BLaER1 (cell line): Measurements from ENCODE around the gene SND1.

Experiments
- H3K27ac ChIP-seq: shearing (Covaris generic); formaldehyde crosslinking; 2 replicates; pipeline ENCODE4 v1.8.1; 2022
- H3K27me3 ChIP-seq: shearing (Covaris generic); formaldehyde crosslinking; 2 replicates; pipeline ENCODE4 v1.8.1; 2022
- H3K36me3 ChIP-seq: shearing (Covaris generic); formaldehyde crosslinking; 2 replicates; pipeline ENCODE4 v1.8.1; 2022
- H3K4me1 ChIP-seq: shearing (Covaris generic); formaldehyde crosslinking; 2 replicates; pipeline ENCODE4 v1.8.1; 2022
- H3K4me2 ChIP-seq: shearing (Covaris generic); formaldehyde crosslinking; 2 replicates; pipeline ENCODE4 v1.8.1; 2022
- H3K4me3 ChIP-seq: shearing (Covaris generic); formaldehyde crosslinking; 2 replicates; pipeline ENCODE4 v1.8.1; 2022
- H3K9ac ChIP-seq: shearing (Covaris generic); formaldehyde crosslinking; 2 replicates; pipeline ENCODE4 v1.8.1; 2022
- H3K9me3 ChIP-seq: shearing (Covaris generic); formaldehyde crosslinking; 2 replicates; pipeline ENCODE4 v1.8.1; 2022
- H4K20me1 ChIP-seq: shearing (Covaris generic); formaldehyde crosslinking; 2 replicates; pipeline ENCODE4 v1.8.1; 2022
- Cebpa-rat ChIP-seq: shearing (Covaris generic); IDR thresholded peaks from 2 replicates; pipeline ENCODE4 v1.8.1; 2022

The SND1 gene

GRCh38 chr7:128030263-128030653 lies 378.3 kb downstream of the SND1 start:
- peak overlapping the region; percentile 93 for H3K4me3 ChIP-seq
- H3K36me3 ChIP-seq: peaks cover 27% of the 10 kb centered on the region
- peaks cover 12% of the 10 kb centered on the region for H3K27me3 ChIP-seq
- peak overlapping the region; percentile 89 for H3K9ac ChIP-seq
- peaks cover 75% of the 10 kb centered on the region for H3K4me1 ChIP-seq
- no peaks in the 10 kb centered on the region for H3K9me3 ChIP-seq
- H4K20me1 ChIP-seq: peaks cover 78% of the 10 kb centered on the region
- peak overlapping the region; percentile 98 for H3K4me2 ChIP-seq
- H3K27ac ChIP-seq: peak overlapping the region; percentile 88; the same call in 1 of the 2 replicates
- no peak for TF ChIP-seq Cebpa-rat

GRCh38 chr7:128030654-128031611 lies 378.9 kb downstream of the SND1 start, which contains the start of gene LRRC4:
Gene LRRC4, minus strand, starts transcription at chr7:128031437. Its CDS starts 797 bp downstream, at chr7:128030640.
- Histone ChIP-seq H3K9ac (peak within 1 kb of the TSS; percentile 89), H3K4me2 (peak within 1 kb of the TSS; percentile 98), H3K4me3 (peak within 1 kb of the TSS; percentile 93)

GRCh38 chr7:128031901-128032604 lies 380.1 kb downstream of the SND1 start:
- Histone ChIP-seq H4K20me1 (peaks cover 79% of the 10 kb centered on the region), H3K27me3 (peaks cover 12% of the 10 kb centered on the region), H3K36me3 (peaks cover 27% of the 10 kb centered on the region), H3K27ac (peak overlapping the region; percentile 88), H3K9ac (peak overlapping the region; percentile 89), H3K4me1 (peaks cover 67% of the 10 kb centered on the region), H3K9me3 (no peaks in the 10 kb centered on the region), H3K4me2 (peak overlapping the region; percentile 98), H3K4me3 (peak overlapping the region; percentile 93)
- no peak for TF ChIP-seq Cebpa-rat

More at GRCh38 chr7:128030654-128031611, 378.9 kb downstream of the SND1 start, which contains the start of gene LRRC4:
- Histone ChIP-seq H3K36me3 (peaks cover 27% of the 10 kb centered on the region), H3K4me1 (peaks cover 68% of the 10 kb centered on the region), H4K20me1 (peaks cover 78% of the 10 kb centered on the region), H3K9me3 (no peaks in the 10 kb centered on the region), H3K27ac (peak within 1 kb of the TSS; percentile 88), H3K27me3 (peaks cover 12% of the 10 kb centered on the region)
- no peak for TF ChIP-seq Cebpa-rat

GRCh38 chr7:128032605-128033235 lies 380.7 kb downstream of the SND1 start:
- peaks cover 27% of the 10 kb centered on the region for H3K36me3 ChIP-seq
- peak overlapping the region; percentile 86 for H3K27ac ChIP-seq
- H4K20me1 ChIP-seq: peaks cover 82% of the 10 kb centered on the region
- H3K4me2 ChIP-seq: peak overlapping the region; percentile 98
- peak overlapping the region; percentile 93 for H3K4me3 ChIP-seq
- peak overlapping the region; percentile 86 for H3K9ac ChIP-seq
- H3K4me1 ChIP-seq: peaks cover 62% of the 10 kb centered on the region
- no peak for TF ChIP-seq Cebpa-rat
- peaks cover 12% of the 10 kb centered on the region for H3K27me3 ChIP-seq
- no peaks in the 10 kb centered on the region for H3K9me3 ChIP-seq

- peaks cover 78% of the 10 kb centered on the region for H4K20me1 ChIP-seq
- H3K4me1 ChIP-seq: peaks cover 56% of the 10 kb centered on the region
- H3K4me3 ChIP-seq: peak overlapping the region; percentile 93
- no peaks in the 10 kb centered on the region for H3K9me3 ChIP-seq
- peak overlapping the region; percentile 98 for H3K4me2 ChIP-seq
- H3K36me3 ChIP-seq: peaks cover 27% of the 10 kb centered on the region
- no peak for TF ChIP-seq Cebpa-rat
- H3K27me3 ChIP-seq: peaks cover 12% of the 10 kb centered on the region
- H3K27ac ChIP-seq: peak overlapping the region; percentile 86; the same call in 1 of the 2 replicates
- peak overlapping the region; percentile 86 for H3K9ac ChIP-seq
These were observed 381.3 kb downstream of the SND1 start for GRCh38 chr7:128033246-128033645.

GRCh38 chr7:128034825-128035224 lies 382.8 kb downstream of the SND1 start:
- Histone ChIP-seq H3K4me3 (no peak overlapping the region), H3K27ac (no peak overlapping the region)

GRCh38 chr7:128035712-128036111 lies 383.7 kb downstream of the SND1 start:
- Histone ChIP-seq H3K9ac (no peak overlapping the region), H3K4me2 (no peak overlapping the region), H3K9me3 (no peaks in the 10 kb centered on the region), H3K27ac (no peak overlapping the region), H3K27me3 (peaks cover 12% of the 10 kb centered on the region), H3K36me3 (0 out of 2 replicates have a peak, but pooled peaks cover 7% of the 10 kb centered on the region), H3K4me1 (peaks cover 33% of the 10 kb centered on the region), H3K4me3 (no peak overlapping the region), H4K20me1 (peaks cover 65% of the 10 kb centered on the region)
- TF ChIP-seq Cebpa-rat: no peak

More at GRCh38 chr7:128034825-128035224, 382.8 kb downstream of the SND1 start:
- peak overlapping the region; percentile 21; the same call in 1 of the 2 replicates for H3K4me2 ChIP-seq
- peaks cover 70% of the 10 kb centered on the region for H4K20me1 ChIP-seq
- no peaks in the 10 kb centered on the region for H3K9me3 ChIP-seq
- H3K4me1 ChIP-seq: peaks cover 42% of the 10 kb centered on the region
- H3K27me3 ChIP-seq: peaks cover 12% of the 10 kb centered on the region
- TF ChIP-seq Cebpa-rat: no peak
- H3K9ac ChIP-seq: 0 out of 2 replicates have a peak overlapping the region, but pooled peaks have one; percentile 20
- H3K36me3 ChIP-seq: peaks cover 13% of the 10 kb centered on the region

- peaks cover 12% of the 10 kb centered on the region for H3K27me3 ChIP-seq
- H3K27ac ChIP-seq: no peak overlapping the region
- peaks cover 72% of the 10 kb centered on the region for H4K20me1 ChIP-seq
- H3K36me3 ChIP-seq: peaks cover 14% of the 10 kb centered on the region; the same call in 1 of the 2 replicates
- H3K4me3 ChIP-seq: no peak overlapping the region
- H3K4me2 ChIP-seq: no peak overlapping the region
- H3K9me3 ChIP-seq: no peaks in the 10 kb centered on the region
- no peak overlapping the region for H3K9ac ChIP-seq
- no peak for TF ChIP-seq Cebpa-rat
- peaks cover 33% of the 10 kb centered on the region for H3K4me1 ChIP-seq
These were observed 384.4 kb downstream of the SND1 start for GRCh38 chr7:128036226-128036940.
